ENCODE data around the gene SFMBT2.
"Not testable (repeated sequence)": the region's sequence is repeated elsewhere in the genome, so short reads cannot be mapped to it uniquely, and the experiment has no call there.

Gene SFMBT2

GRCh38 chr10:7189909-7190308 lies 220.9 kb downstream of the SFMBT2 start:
- H3K9me3 ChIP-seq (ENCODE audit: control insufficient read depth, low read length) = no peaks in the 10 kb centered on the region
- no peaks in the 10 kb centered on the region for H3K36me3 ChIP-seq (ENCODE audit: control insufficient read depth, insufficient read depth, low read length, severe bottlenecking)
- H3K9ac ChIP-seq (ENCODE audit: low read length) = no peak overlapping the region
- no peaks in the 10 kb centered on the region for H3K27me3 ChIP-seq (replicated peaks; ENCODE audit: control insufficient read depth, insufficient read depth, low read length)
- H3K4me3 ChIP-seq (ENCODE audit: low read length) = no peak overlapping the region
- no peak for DNase-seq (ENCODE audit: low read depth)
- H3K4me1 ChIP-seq (ENCODE audit: control insufficient read depth, insufficient read depth, low read length) = peaks cover 5% of the 10 kb centered on the region

GRCh38 chr10:7188456-7189050 lies 222.3 kb downstream of the SFMBT2 start:
- DNase-seq (ENCODE audit: low read depth) = no peak
- H3K9me3 ChIP-seq (ENCODE audit: control insufficient read depth, low read length) = no peaks in the 10 kb centered on the region
- no peaks in the 10 kb centered on the region for H3K36me3 ChIP-seq (ENCODE audit: control insufficient read depth, insufficient read depth, low read length, severe bottlenecking)
- peaks cover 5% of the 10 kb centered on the region for H3K4me1 ChIP-seq (ENCODE audit: control insufficient read depth, insufficient read depth, low read length)
- no peak overlapping the region for H3K9ac ChIP-seq (ENCODE audit: low read length)
- no peak overlapping the region for H3K4me3 ChIP-seq (ENCODE audit: low read length)
- H3K27me3 ChIP-seq (replicated peaks; ENCODE audit: control insufficient read depth, insufficient read depth, low read length) = no peaks in the 10 kb centered on the region

GRCh38 chr10:7186387-7187018 lies 224.3 kb downstream of the SFMBT2 start:
- Histone ChIP-seq H3K27me3 (replicated peaks; ENCODE audit: control insufficient read depth, insufficient read depth, low read length) (no peaks in the 10 kb centered on the region), H3K9me3 (ENCODE audit: control insufficient read depth, low read length) (no peaks in the 10 kb centered on the region), H3K9ac (ENCODE audit: low read length) (no peak overlapping the region), H3K4me1 (ENCODE audit: control insufficient read depth, insufficient read depth, low read length) (no peaks in the 10 kb centered on the region), H3K4me3 (ENCODE audit: low read length) (no peak overlapping the region), H3K36me3 (ENCODE audit: control insufficient read depth, insufficient read depth, low read length, severe bottlenecking) (no peaks in the 10 kb centered on the region)
- DNase-seq (ENCODE audit: low read depth) = no peak

GRCh38 chr10:7185367-7185690 lies 225.5 kb downstream of the SFMBT2 start:
- no peak overlapping the region for H3K9ac ChIP-seq (ENCODE audit: low read length)
- DNase-seq (ENCODE audit: low read depth) = no peak
- H3K36me3 ChIP-seq (ENCODE audit: control insufficient read depth, insufficient read depth, low read length, severe bottlenecking) = no peaks in the 10 kb centered on the region
- no peak overlapping the region for H3K4me3 ChIP-seq (ENCODE audit: low read length)
- H3K27me3 ChIP-seq (replicated peaks; ENCODE audit: control insufficient read depth, insufficient read depth, low read length) = no peaks in the 10 kb centered on the region
- H3K9me3 ChIP-seq (ENCODE audit: control insufficient read depth, low read length) = no peaks in the 10 kb centered on the region
- H3K4me1 ChIP-seq (ENCODE audit: control insufficient read depth, insufficient read depth, low read length) = peaks cover 6% of the 10 kb centered on the region

GRCh38 chr10:7184660-7185366 lies 226.0 kb downstream of the SFMBT2 start:
- no peaks in the 10 kb centered on the region for H3K36me3 ChIP-seq (ENCODE audit: control insufficient read depth, insufficient read depth, low read length, severe bottlenecking)
- H3K4me1 ChIP-seq (ENCODE audit: control insufficient read depth, insufficient read depth, low read length) = peaks cover 9% of the 10 kb centered on the region
- no peaks in the 10 kb centered on the region for H3K27me3 ChIP-seq (replicated peaks; ENCODE audit: control insufficient read depth, insufficient read depth, low read length)
- no peaks in the 10 kb centered on the region for H3K9me3 ChIP-seq (ENCODE audit: control insufficient read depth, low read length)
- H3K4me3 ChIP-seq (ENCODE audit: low read length) = no peak overlapping the region
- no peak for DNase-seq (ENCODE audit: low read depth)
- no peak overlapping the region for H3K9ac ChIP-seq (ENCODE audit: low read length)

- H3K36me3 ChIP-seq (ENCODE audit: control insufficient read depth, insufficient read depth, low read length, severe bottlenecking); H3K27me3 ChIP-seq (replicated peaks; ENCODE audit: control insufficient read depth, insufficient read depth, low read length); H3K9me3 ChIP-seq (ENCODE audit: control insufficient read depth, low read length); DNase-seq (ENCODE audit: low read depth); H3K9ac ChIP-seq (ENCODE audit: low read length); H3K4me3 ChIP-seq (ENCODE audit: low read length): not testable (repeated sequence)
- peaks cover 11% of the 10 kb centered on the region for H3K4me1 ChIP-seq (ENCODE audit: control insufficient read depth, insufficient read depth, low read length)
These were observed 226.7 kb downstream of the SFMBT2 start for GRCh38 chr10:7184116-7184515.

- not testable (repeated sequence) for H3K27me3 ChIP-seq (replicated peaks; ENCODE audit: control insufficient read depth, insufficient read depth, low read length); H3K4me3 ChIP-seq (ENCODE audit: low read length)
These were observed 228.5 kb downstream of the SFMBT2 start for GRCh38 chr10:7182327-7182726.

GRCh38 chr10:7181420-7181819 lies 229.4 kb downstream of the SFMBT2 start:
- no peak for DNase-seq (ENCODE audit: low read depth)
- Histone ChIP-seq H3K9me3 (ENCODE audit: control insufficient read depth, low read length) (no peaks in the 10 kb centered on the region), H3K4me1 (ENCODE audit: control insufficient read depth, insufficient read depth, low read length) (peaks cover 11% of the 10 kb centered on the region), H3K4me3 (ENCODE audit: low read length) (no peak overlapping the region), H3K36me3 (ENCODE audit: control insufficient read depth, insufficient read depth, low read length, severe bottlenecking) (no peaks in the 10 kb centered on the region), H3K27me3 (replicated peaks; ENCODE audit: control insufficient read depth, insufficient read depth, low read length) (no peaks in the 10 kb centered on the region), H3K9ac (ENCODE audit: low read length) (no peak overlapping the region)

More at GRCh38 chr10:7182327-7182726, 228.5 kb downstream of the SFMBT2 start:
- not testable (repeated sequence) for H3K36me3 ChIP-seq (ENCODE audit: control insufficient read depth, insufficient read depth, low read length, severe bottlenecking); H3K9ac ChIP-seq (ENCODE audit: low read length); DNase-seq (ENCODE audit: low read depth); H3K9me3 ChIP-seq (ENCODE audit: control insufficient read depth, low read length)
- H3K4me1 ChIP-seq (ENCODE audit: control insufficient read depth, insufficient read depth, low read length) = peaks cover 11% of the 10 kb centered on the region

- Histone ChIP-seq H3K4me1 (ENCODE audit: control insufficient read depth, insufficient read depth, low read length) (peaks cover 11% of the 10 kb centered on the region), H3K9ac (ENCODE audit: low read length) (no peak overlapping the region), H3K4me3 (ENCODE audit: low read length) (no peak overlapping the region), H3K36me3 (ENCODE audit: control insufficient read depth, insufficient read depth, low read length, severe bottlenecking) (no peaks in the 10 kb centered on the region), H3K9me3 (ENCODE audit: control insufficient read depth, low read length) (no peaks in the 10 kb centered on the region), H3K27me3 (replicated peaks; ENCODE audit: control insufficient read depth, insufficient read depth, low read length) (no peaks in the 10 kb centered on the region)
- DNase-seq (ENCODE audit: low read depth) = no peak
These were observed 231.3 kb downstream of the SFMBT2 start for GRCh38 chr10:7179536-7179935.

GRCh38 chr10:7173948-7174347 lies 236.9 kb downstream of the SFMBT2 start:
- Histone ChIP-seq H3K27me3 (replicated peaks; ENCODE audit: control insufficient read depth, insufficient read depth, low read length) (no peaks in the 10 kb centered on the region), H3K4me3 (ENCODE audit: low read length) (no peak overlapping the region)
- no peak for DNase-seq (ENCODE audit: low read depth)

GRCh38 chr10:7171825-7172224 lies 239.0 kb downstream of the SFMBT2 start:
- Histone ChIP-seq H3K27me3 (replicated peaks; ENCODE audit: control insufficient read depth, insufficient read depth, low read length) (no peaks in the 10 kb centered on the region), H3K9me3 (ENCODE audit: control insufficient read depth, low read length) (no peaks in the 10 kb centered on the region), H3K4me3 (ENCODE audit: low read length) (no peak overlapping the region), H3K4me1 (ENCODE audit: control insufficient read depth, insufficient read depth, low read length) (no peaks in the 10 kb centered on the region), H3K36me3 (ENCODE audit: control insufficient read depth, insufficient read depth, low read length, severe bottlenecking) (no peaks in the 10 kb centered on the region), H3K9ac (ENCODE audit: low read length) (no peak overlapping the region)
- DNase-seq (ENCODE audit: low read depth) = no peak

More at GRCh38 chr10:7173948-7174347, 236.9 kb downstream of the SFMBT2 start:
- Histone ChIP-seq H3K36me3 (ENCODE audit: control insufficient read depth, insufficient read depth, low read length, severe bottlenecking) (no peaks in the 10 kb centered on the region), H3K9ac (ENCODE audit: low read length) (no peak overlapping the region), H3K9me3 (ENCODE audit: control insufficient read depth, low read length) (no peaks in the 10 kb centered on the region), H3K4me1 (ENCODE audit: control insufficient read depth, insufficient read depth, low read length) (no peaks in the 10 kb centered on the region)

All from adipocyte (in vitro differentiated cells).